H9 (cell line): Measurements from ENCODE around the gene EML5. TPM values are rescaled to one million over a fixed set of nuclear protein-coding genes. Genes with fewer than 3 reads are reported as not detected.

Experiments used
- DNase-seq: peaks from one replicate; pipeline ENCODE4 v3.0.0-alpha.2; 2017
- H2AFZ ChIP-seq: one replicate; pipeline ENCODE4 v1.6.1; 2013; ENCODE audit warnings: mild to moderate bottlenecking, low read length, control low read depth, moderate library complexity
- H2AK5ac ChIP-seq: 2 replicates; pipeline ENCODE4 v1.6.1; 2013; ENCODE audit warnings: low read length, control low read depth, mixed read lengths; ENCODE audit not compliant: insufficient read length
- H2BK120ac ChIP-seq: one replicate; pipeline ENCODE4 v1.6.1; 2013; ENCODE audit warnings: low read depth, mild to moderate bottlenecking, low read length, control low read depth, inconsistent platforms; ENCODE audit not compliant: poor library complexity, severe bottlenecking
- H2BK12ac ChIP-seq: 2 replicates; pipeline ENCODE4 v1.6.1; 2013; ENCODE audit warnings: low read length, control low read depth, mixed read lengths, low read depth; ENCODE audit not compliant: insufficient read length
- H2BK15ac ChIP-seq: 2 replicates; pipeline ENCODE4 v1.6.1; 2013; ENCODE audit warnings: low read depth, low read length, control low read depth
- H2BK20ac ChIP-seq: one replicate; pipeline ENCODE4 v1.6.1; 2013; ENCODE audit warnings: low read depth, mild to moderate bottlenecking, low read length, control low read depth, inconsistent platforms; ENCODE audit not compliant: poor library complexity, severe bottlenecking
- H2BK5ac ChIP-seq: 2 replicates; pipeline ENCODE4 v1.6.1; 2013; ENCODE audit warnings: low read length, control low read depth, mixed read lengths; ENCODE audit not compliant: insufficient read length
- H3K14ac ChIP-seq: 2 replicates; pipeline ENCODE4 v1.6.1; 2013; ENCODE audit warnings: low read length, control low read depth; ENCODE audit not compliant: insufficient read depth
- H3K18ac ChIP-seq: 2 replicates; pipeline ENCODE4 v1.6.1; 2013; ENCODE audit warnings: low read depth, mild to moderate bottlenecking, mixed read lengths, low read length, control low read depth; ENCODE audit not compliant: insufficient read length
- H3K23ac ChIP-seq: 2 replicates; pipeline ENCODE4 v1.6.1; 2013; ENCODE audit warnings: low read length, control low read depth, mixed read lengths, low read depth; ENCODE audit not compliant: insufficient read length
- H3K23me2 ChIP-seq: 2 replicates; pipeline ENCODE4 v1.6.1; 2013; ENCODE audit warnings: low read depth, mild to moderate bottlenecking, mixed read lengths, low read length, control low read depth; ENCODE audit not compliant: insufficient read length, poor library complexity, severe bottlenecking
- H3K27ac ChIP-seq: 2 replicates; pipeline ENCODE4 v1.5.1; 2013; ENCODE audit warnings: low read length, control low read depth, mixed read lengths, low read depth; ENCODE audit not compliant: insufficient read length
- H3K27me3 ChIP-seq: 2 replicates; pipeline ENCODE4 v1.6.1; 2013; ENCODE audit warnings: low read length, control low read depth, inconsistent platforms; ENCODE audit not compliant: insufficient read depth
- H3K4ac ChIP-seq: 2 replicates; pipeline ENCODE4 v1.6.1; 2013; ENCODE audit warnings: low read depth, mild to moderate bottlenecking, control low read depth, inconsistent platforms, low read length, moderate library complexity
- H3K4me1 ChIP-seq: 2 replicates; pipeline ENCODE4 v1.6.1; 2013; ENCODE audit warnings: low read length, control low read depth, inconsistent platforms; ENCODE audit not compliant: insufficient read depth
- H3K4me2 ChIP-seq: 2 replicates; pipeline ENCODE4 v1.6.1; 2013; ENCODE audit warnings: low read length, control low read depth, mixed read lengths; ENCODE audit not compliant: insufficient read length, insufficient read depth
- H3K56ac ChIP-seq: 2 replicates; pipeline ENCODE4 v1.6.1; 2013; ENCODE audit warnings: low read depth, mild to moderate bottlenecking, mixed read lengths, low read length, control low read depth; ENCODE audit not compliant: insufficient read length
- H3K79me1 ChIP-seq: 2 replicates; pipeline ENCODE4 v1.6.1; 2013; ENCODE audit warnings: low read depth, mild to moderate bottlenecking, moderate library complexity, low read length, control low read depth, inconsistent platforms; ENCODE audit not compliant: insufficient read depth, poor library complexity, severe bottlenecking
- H3K79me2 ChIP-seq: 2 replicates; pipeline ENCODE4 v1.6.1; 2013; ENCODE audit warnings: low read length, control low read depth, inconsistent platforms; ENCODE audit not compliant: insufficient read depth
- H3K9ac ChIP-seq: 2 replicates; pipeline ENCODE4 v1.6.1; 2013; ENCODE audit warnings: low read length, control low read depth, mixed read lengths; ENCODE audit not compliant: insufficient read length; ENCODE audit errors: extremely low read depth
- H3K9me3 ChIP-seq: one replicate; pipeline ENCODE4 v1.6.1; 2013; ENCODE audit warnings: low read depth, low read length, inconsistent platforms; ENCODE audit not compliant: control insufficient read depth
- H3T11ph ChIP-seq: one replicate; pipeline ENCODE4 v1.6.1; 2013; ENCODE audit warnings: mild to moderate bottlenecking, low read length, control low read depth, inconsistent platforms
- H4K20me1 ChIP-seq: one replicate; pipeline ENCODE4 v1.6.1; 2013; ENCODE audit not compliant: control insufficient read depth, insufficient read length, insufficient read depth
- H4K5ac ChIP-seq: 2 replicates; pipeline ENCODE4 v1.6.1; 2013; ENCODE audit warnings: low read depth, mild to moderate bottlenecking, mixed read lengths, low read length, control low read depth; ENCODE audit not compliant: insufficient read length
- H4K8ac ChIP-seq: replicated peaks from 2 replicates; pipeline ENCODE4 v1.6.1; 2013; ENCODE audit warnings: low read length, control low read depth, mixed read lengths, low read depth; ENCODE audit not compliant: insufficient read length
- H4K91ac ChIP-seq: 2 replicates; pipeline ENCODE4 v1.6.1; 2013; ENCODE audit warnings: low read depth, mild to moderate bottlenecking, moderate library complexity, mixed read lengths, low read length, control low read depth; ENCODE audit not compliant: insufficient read length
- H3K27ac Mint-ChIP-seq, 3 experiments: 2 replicates in 2 of 3; 3 replicates in 1 of 3; pipeline ENCODE4 v1.8.0; 2020 to 2021; ENCODE audit warnings: mixed read lengths in 3 of 3, mild to moderate bottlenecking in 1 of 3, moderate library complexity in 1 of 3
- H3K27me3 Mint-ChIP-seq: 2 replicates; pipeline ENCODE4 v1.8.0; 2021; ENCODE audit warnings: low read depth, mild to moderate bottlenecking, moderate library complexity, mixed read lengths
- H3K36me3 Mint-ChIP-seq, 3 experiments: 2 replicates in 2 of 3; 3 replicates in 1 of 3; pipeline ENCODE4 v1.8.0; 2020 to 2021; ENCODE audit warnings: low read depth in 3 of 3, mixed read lengths in 3 of 3; ENCODE audit not compliant: insufficient read depth in 1 of 3
- H3K4me1 Mint-ChIP-seq, 2 experiments: 2 replicates each; pipeline ENCODE4 v1.8.0; 2020; ENCODE audit warnings: mixed read lengths in 2 of 2
- H3K4me3 Mint-ChIP-seq, 2 experiments: 2 replicates in 1 of 2; 3 replicates in 1 of 2; pipeline ENCODE4 v1.8.0; 2020 to 2021; ENCODE audit warnings: mild to moderate bottlenecking in 2 of 2, mixed read lengths in 2 of 2, moderate library complexity in 1 of 2
- H3K9me3 Mint-ChIP-seq, 2 experiments: 2 replicates in 1 of 2; 3 replicates in 1 of 2; pipeline ENCODE4 v1.8.0; 2020; ENCODE audit warnings: mild to moderate bottlenecking in 2 of 2, mixed read lengths in 2 of 2, moderate library complexity in 1 of 2
- CTCF ChIP-seq: fragments of 200-600 bp; sonication (generic); conservative IDR thresholded peaks from 3 replicates; pipeline ENCODE4 v1.8.0; 2021; ENCODE audit warnings: antibody characterized with exemption, mild to moderate bottlenecking
- WGBS: extraction: QIAGEN DNeasy Blood & Tissue Kit; methylation state at CpG from one replicate; pipeline ENCODE4 v1.1.7; 2013; ENCODE audit warnings: missing lambda C conversion rate, low lambda C conversion rate, mixed read lengths; ENCODE audit not compliant: insufficient read length; ENCODE audit errors: extremely low coverage; 5-methylcytosine and 5-hydroxymethylcytosine counted together
- total RNA-seq: library from RNA; stranded (reverse); gene quantifications from 2 replicates; pipeline ENCODE4 v1.2.1, GENCODE V29; 2021

EML5 gene
- total RNA-seq, 1 experiment from 2014 or later, result 0.81 TPM

- no peaks in the 10 kb centered on the region for H3K4me1 ChIP-seq
- H3K18ac ChIP-seq, result no peak overlapping the region
- H3T11ph ChIP-seq, result no peak overlapping the region
- H3K14ac ChIP-seq, result no peak overlapping the region
- WGBS, result 100% methylated on average over 1 of the region's 5 CpGs
- DNase-seq, result no peak
- H2AK5ac ChIP-seq, result no peak overlapping the region
- no peaks in the 10 kb centered on the region for H4K20me1 ChIP-seq
- Mint-ChIP-seq H3K9me3 (no peaks in the 10 kb centered on the region), H3K27me3 (no peaks in the 10 kb centered on the region; the same call in 1 of the 2 replicates), H3K36me3 (peaks cover 48 to 92% (median 86%) of the 10 kb centered on the region in 3 experiments; a peak in 6 of 7 replicates), H3K27ac (no peak overlapping the region), H3K4me1 (no peaks in the 10 kb centered on the region), H3K4me3 (no peak overlapping the region)
- no peak overlapping the region for H4K8ac ChIP-seq
- H2BK20ac ChIP-seq, result no peak overlapping the region
- H3K9ac ChIP-seq, result no peak overlapping the region
- H3K56ac ChIP-seq, result no peak overlapping the region
- no peak overlapping the region for H4K5ac ChIP-seq
- H3K4ac ChIP-seq, result no peak overlapping the region
- H3K27ac ChIP-seq, result no peak overlapping the region
- H2BK120ac ChIP-seq, result no peak overlapping the region
- H2BK5ac ChIP-seq, result no peak overlapping the region
- H2BK12ac ChIP-seq, result no peak overlapping the region
- H3K9me3 ChIP-seq, result no peaks in the 10 kb centered on the region
- H3K4me2 ChIP-seq, result no peak overlapping the region
- H2AFZ ChIP-seq, result no peak overlapping the region
- H4K91ac ChIP-seq, result no peak overlapping the region
- no peaks in the 10 kb centered on the region for H3K23me2 ChIP-seq
- H3K27me3 ChIP-seq, result no peaks in the 10 kb centered on the region
- H2BK15ac ChIP-seq, result no peak overlapping the region
- no peaks in the 10 kb centered on the region for H3K79me2 ChIP-seq
- TF ChIP-seq CTCF, result no peak
- no peaks in the 10 kb centered on the region for H3K79me1 ChIP-seq
- H3K23ac ChIP-seq, result no peak overlapping the region
These were observed 216.5 kb downstream of the EML5 start for GRCh38 chr14:88576222-88576621.
